A549 (cell line): ENCODE results near the gene SNU13. TPM values are rescaled to one million over a fixed set of nuclear protein-coding genes. Genes with fewer than 3 reads are reported as not detected.

Experiments
- ATAC-seq, 2 experiments: fragments of 200-7000 bp in 1 of 2; fragments of >200 bp in 1 of 2; cut with Nextera tagmentation in 1 of 2; cut with Tn5 transposase in 1 of 2; 3 replicates each; pipeline versions ENCODE4 v1.8.0 to v1.9.1; 2018 to 2020; ENCODE audit warnings: mild to moderate bottlenecking in 1 of 2, moderate library complexity in 1 of 2
- CTCF ChIA-PET: fragments of 300-600 bp; sonication (Branson Sonifier 250); formaldehyde crosslinking; extraction: SDS; loops from one replicate; lab custom pipeline; 2021; ENCODE audit warnings: antibody characterized with exemption, inconsistent platforms; lab: Yijun Ruan, JAX
- POLR2A ChIA-PET: fragments of 350-600 bp; formaldehyde crosslinking; extraction: SDS; loops from one replicate; lab custom pipeline; 2021; ENCODE audit warnings: antibody characterized with exemption, inconsistent platforms; lab: Yijun Ruan, JAX
- DNase-seq, 2 experiments: peaks; one replicate each; pipeline versions ENCODE4 v3.0.0 to v3.0.0-alpha.2; 2011 to 2016; ENCODE audit warnings: low read depth in 1 of 2, low spot score in 1 of 2
- FAIRE-seq: peaks from 2 replicates; lab custom pipeline; 2011; peaks lifted over from hg19 to GRCh38; lab: Jason Lieb, UNC
- H3K27ac ChIP-seq, 2 experiments: fragments of >200 bp; sonication (Bioruptor Twin); formaldehyde crosslinking; 3 replicates each; pipeline ENCODE4 v1.5.1; 2016 to 2017
- H3K4me1 ChIP-seq: fragments of >200 bp; sonication (Bioruptor Twin); formaldehyde crosslinking; 3 replicates; pipeline ENCODE4 v1.6.1; 2016
- H3K4me2 ChIP-seq: fragments of >200 bp; sonication (Bioruptor Twin); formaldehyde crosslinking; 3 replicates; pipeline ENCODE4 v1.6.1; 2016
- H3K4me3 ChIP-seq: fragments of >200 bp; sonication (Bioruptor Twin); formaldehyde crosslinking; 3 replicates; pipeline ENCODE4 v1.5.1; 2016
- H3K9me3 ChIP-seq: fragments of >200 bp; sonication (Bioruptor Twin); formaldehyde crosslinking; 3 replicates; pipeline ENCODE4 v1.6.1; 2016
- BHLHE40 ChIP-seq: IDR thresholded peaks from 2 replicates; pipeline ENCODE4 v1.6.1; 2012; ENCODE audit warnings: low read depth, low read length, inconsistent platforms
- CBX2 ChIP-seq: fragments of 200-600 bp; sonication (generic); IDR thresholded peaks from 2 replicates; pipeline ENCODE4 v1.6.1; 2016; ENCODE audit warnings: low read depth, mild to moderate bottlenecking, borderline replicate concordance
- EP300 ChIP-seq, 2 experiments: fragments of >200 bp; sonication (Bioruptor Twin); formaldehyde crosslinking; IDR thresholded peaks; 2 replicates in 1 of 2; 3 replicates in 1 of 2; pipeline ENCODE4 v1.6.1; 2016 to 2017
- HDAC2 ChIP-seq: fragments of 200-600 bp; sonication (generic); IDR thresholded peaks from 2 replicates; pipeline ENCODE4 v1.6.1; 2016
- JUNB ChIP-seq: fragments of >200 bp; sonication (Bioruptor Twin); formaldehyde crosslinking; IDR thresholded peaks from 2 replicates; pipeline ENCODE4 v1.6.1; 2016
- KDM5A ChIP-seq: fragments of 200-600 bp; sonication (generic); IDR thresholded peaks from 2 replicates; pipeline ENCODE4 v1.6.1; 2016; ENCODE audit warnings: antibody characterized with exemption, mild to moderate bottlenecking
- MYC ChIP-seq: IDR thresholded peaks from 2 replicates; pipeline ENCODE4 v1.6.1; 2012; ENCODE audit warnings: mild to moderate bottlenecking, inconsistent platforms, low read length, improper control_type of control experiment, borderline replicate concordance
- NFE2L2 ChIP-seq: fragments of 150-350 bp; conservative IDR thresholded peaks from 2 replicates; pipeline ENCODE4 v1.6.1; 2014; ENCODE audit warnings: low read length
- NR3C1 ChIP-seq: fragments of >200 bp; sonication (Bioruptor Twin); formaldehyde crosslinking; IDR thresholded peaks from 3 replicates; pipeline ENCODE4 v1.6.1; 2017
- PHF8 ChIP-seq: fragments of 200-600 bp; sonication (generic); IDR thresholded peaks from 2 replicates; pipeline ENCODE4 v1.6.1; 2016; ENCODE audit warnings: low read depth, mild to moderate bottlenecking, antibody characterized with exemption, moderate library complexity, borderline replicate concordance
- POLR2A ChIP-seq: IDR thresholded peaks from 2 replicates; pipeline ENCODE4 v1.6.1; 2012; ENCODE audit warnings: mild to moderate bottlenecking, low read length
- POLR2AphosphoS2 ChIP-seq: conservative IDR thresholded peaks from 2 replicates; pipeline ENCODE4 v1.6.1; 2012; ENCODE audit warnings: low read length, improper control_type of control experiment, inconsistent platforms
- RAD21 ChIP-seq, 2 experiments: fragments of >200 bp in 1 of 2; sonication (Bioruptor Twin) in 1 of 2; formaldehyde crosslinking in 1 of 2; IDR thresholded peaks in 1 of 2; conservative IDR thresholded peaks in 1 of 2; 2 replicates in 1 of 2; 3 replicates in 1 of 2; pipeline ENCODE4 v1.6.1; 2012 to 2018; ENCODE audit warnings: inconsistent platforms in 1 of 2
- RARB ChIP-seq: fragments of 250-450 bp; sonication (Bioruptor Pico); IDR thresholded peaks from 2 replicates; pipeline ENCODE4 v1.8.0; 2021; ENCODE audit warnings: mild to moderate bottlenecking, moderate library complexity
- RNF2 ChIP-seq: fragments of 200-600 bp; sonication (generic); IDR thresholded peaks from 2 replicates; pipeline ENCODE4 v1.6.1; 2016; ENCODE audit warnings: low read depth, mild to moderate bottlenecking, antibody characterized with exemption, moderate library complexity, borderline replicate concordance
- SMC3 ChIP-seq: fragments of >200 bp; sonication (Bioruptor Twin); formaldehyde crosslinking; IDR thresholded peaks from 3 replicates; pipeline ENCODE4 v1.6.1; 2018; ENCODE audit warnings: inconsistent platforms
- ZSCAN20 ChIP-seq: fragments of 250-450 bp; sonication (Bioruptor Pico); IDR thresholded peaks from 2 replicates; pipeline ENCODE4 v1.8.0; 2022; ENCODE audit warnings: mild to moderate bottlenecking, moderate library complexity
- WGBS: methylation state at CpG from one replicate; pipeline ENCODE4 v1.1.6; 2017; ENCODE audit errors: missing lambda C conversion rate; 5-methylcytosine and 5-hydroxymethylcytosine counted together
- polyA plus RNA-seq, 4 experiments: library from polyadenylated mRNA; depleted of rRNA in 3 of 4; stranded (reverse); fragments of >200 nt; fragmentation: RNase III in 1 of 4; extraction: RNeasy Plus Mini Kit Qiagen cat#74134 plus additional on column Dnase treatment in 1 of 4; gene quantifications; 2 replicates in 3 of 4; 3 replicates in 1 of 4; pipeline ENCODE4 v1.2.3, GENCODE V29; 2011 to 2017
- TF ChIP-seq, protein P1 (sequence below): IDR thresholded peaks from 2 replicates; pipeline ENCODE4 v1.6.1; 2012
- TF ChIP-seq, protein P2 (sequence below): fragments of 250-450 bp; sonication (Bioruptor Pico); IDR thresholded peaks from 2 replicates; pipeline ENCODE4 v1.5.0; 2020; ENCODE audit warnings: low read depth, mild to moderate bottlenecking, moderate library complexity
- TF ChIP-seq, protein P3 (sequence below): fragments of >200 bp; sonication (Bioruptor Twin); formaldehyde crosslinking; IDR thresholded peaks from 2 replicates; pipeline ENCODE4 v1.6.1; 2016
- TF ChIP-seq, protein P4 (sequence below): fragments of 450-650 bp; IDR thresholded peaks from 2 replicates; pipeline ENCODE4 v1.6.1; 2014; ENCODE audit warnings: antibody characterized with exemption
- TF ChIP-seq, protein P5 (sequence below): IDR thresholded peaks from 2 replicates; pipeline ENCODE4 v1.6.1; 2012; ENCODE audit warnings: low read depth, borderline replicate concordance
- TF ChIP-seq, protein P6 (sequence below): fragments of >200 bp; sonication (Bioruptor Twin); formaldehyde crosslinking; IDR thresholded peaks from 3 replicates; pipeline ENCODE4 v1.6.1; 2016

Gene SNU13
- polyA plus RNA-seq, 2 of the 4 experiments (the other 2 are of a cell fraction) = 92.2 to 118 TPM

DNA sequence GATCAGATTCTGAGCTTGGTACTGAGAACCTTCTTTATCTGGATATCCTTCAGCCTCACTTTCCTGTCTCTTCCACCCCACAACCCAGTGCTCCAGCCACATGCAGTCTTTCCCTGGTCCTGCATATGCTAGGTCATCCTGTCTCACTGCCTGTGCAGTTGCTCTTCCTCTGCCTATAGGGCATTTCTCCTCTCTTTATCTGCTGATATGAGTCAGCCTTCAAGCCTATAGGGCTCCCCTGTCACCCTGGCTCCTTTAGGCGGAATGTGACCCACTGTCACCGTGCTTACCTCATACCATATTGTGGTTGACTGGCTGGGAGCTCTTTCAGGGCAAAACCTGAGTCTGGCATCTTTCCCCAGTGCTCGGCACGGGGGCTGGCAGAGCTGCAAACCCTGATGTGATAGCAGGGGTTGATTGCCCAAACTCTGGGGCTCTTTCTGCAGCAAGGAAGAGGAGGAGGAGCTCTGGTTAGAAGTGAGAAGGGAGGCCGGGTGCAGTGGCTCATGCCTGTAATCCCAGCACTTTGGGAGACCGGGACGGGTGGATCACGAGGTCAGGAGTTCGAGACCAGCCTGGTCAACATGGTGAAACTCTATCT, 36.9 kb upstream of the SNU13 start:
- Histone ChIP-seq H3K9me3 (no peaks in the 10 kb centered on the region), H3K4me1 (no peaks in the 10 kb centered on the region), H3K4me2 (no peak overlapping the region), H3K27ac (no peak overlapping the region), H3K4me3 (no peak overlapping the region)
- FAIRE-seq (no peak), ATAC-seq (peak; percentile 65 to 82), DNase-seq (peak in 1 of 2 experiments; percentile 8)
- ChIA-PET CTCF (interaction anchor here (0.6 to 2.8 kb wide), 4 partner anchors 10 to 86 kb away, joined by 3 to 13 read pairs (median 6); no protein-coding TSS in a partner anchor), POLR2A (no interaction called here)
- no peak for TF ChIP-seq CBX2
- no peak for TF ChIP-seq RNF2
- no peak for TF ChIP-seq KDM5A
- TF ChIP-seq JUNB = no peak
- TF ChIP-seq, protein P1, sequence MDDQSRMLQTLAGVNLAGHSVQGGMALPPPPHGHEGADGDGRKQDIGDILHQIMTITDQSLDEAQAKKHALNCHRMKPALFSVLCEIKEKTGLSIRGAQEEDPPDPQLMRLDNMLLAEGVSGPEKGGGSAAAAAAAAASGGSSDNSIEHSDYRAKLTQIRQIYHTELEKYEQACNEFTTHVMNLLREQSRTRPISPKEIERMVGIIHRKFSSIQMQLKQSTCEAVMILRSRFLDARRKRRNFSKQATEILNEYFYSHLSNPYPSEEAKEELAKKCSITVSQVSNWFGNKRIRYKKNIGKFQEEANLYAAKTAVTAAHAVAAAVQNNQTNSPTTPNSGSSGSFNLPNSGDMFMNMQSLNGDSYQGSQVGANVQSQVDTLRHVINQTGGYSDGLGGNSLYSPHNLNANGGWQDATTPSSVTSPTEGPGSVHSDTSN = no peak
- no peak for TF ChIP-seq POLR2A
- no peak for TF ChIP-seq RAD21 (conservative IDR thresholded peaks at IDR 0.05 in 1 of 2, IDR thresholded peaks at IDR 0.05 in 1 of 2)
- TF ChIP-seq, protein P2, sequence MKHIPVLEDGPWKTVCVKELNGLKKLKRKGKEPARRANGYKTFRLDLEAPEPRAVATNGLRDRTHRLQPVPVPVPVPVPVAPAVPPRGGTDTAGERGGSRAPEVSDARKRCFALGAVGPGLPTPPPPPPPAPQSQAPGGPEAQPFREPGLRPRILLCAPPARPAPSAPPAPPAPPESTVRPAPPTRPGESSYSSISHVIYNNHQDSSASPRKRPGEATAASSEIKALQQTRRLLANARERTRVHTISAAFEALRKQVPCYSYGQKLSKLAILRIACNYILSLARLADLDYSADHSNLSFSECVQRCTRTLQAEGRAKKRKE (CRISPR knock-in tag) = no peak
- TF ChIP-seq EP300 (IDR thresholded peaks at IDR 0.05) = no peak
- TF ChIP-seq, protein P3, sequence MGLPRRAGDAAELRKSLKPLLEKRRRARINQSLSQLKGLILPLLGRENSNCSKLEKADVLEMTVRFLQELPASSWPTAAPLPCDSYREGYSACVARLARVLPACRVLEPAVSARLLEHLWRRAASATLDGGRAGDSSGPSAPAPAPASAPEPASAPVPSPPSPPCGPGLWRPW = no peak
- TF ChIP-seq HDAC2 = no peak
- no peak for TF ChIP-seq POLR2AphosphoS2
- TF ChIP-seq RARB (CRISPR knock-in tag) = no peak
- no peak for TF ChIP-seq NFE2L2
- TF ChIP-seq NR3C1 = no peak
- TF ChIP-seq, protein P4, sequence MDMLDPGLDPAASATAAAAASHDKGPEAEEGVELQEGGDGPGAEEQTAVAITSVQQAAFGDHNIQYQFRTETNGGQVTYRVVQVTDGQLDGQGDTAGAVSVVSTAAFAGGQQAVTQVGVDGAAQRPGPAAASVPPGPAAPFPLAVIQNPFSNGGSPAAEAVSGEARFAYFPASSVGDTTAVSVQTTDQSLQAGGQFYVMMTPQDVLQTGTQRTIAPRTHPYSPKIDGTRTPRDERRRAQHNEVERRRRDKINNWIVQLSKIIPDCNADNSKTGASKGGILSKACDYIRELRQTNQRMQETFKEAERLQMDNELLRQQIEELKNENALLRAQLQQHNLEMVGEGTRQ = no peak
- WGBS = 60% methylated on average over 9 of the region's 9 CpGs

DNA sequence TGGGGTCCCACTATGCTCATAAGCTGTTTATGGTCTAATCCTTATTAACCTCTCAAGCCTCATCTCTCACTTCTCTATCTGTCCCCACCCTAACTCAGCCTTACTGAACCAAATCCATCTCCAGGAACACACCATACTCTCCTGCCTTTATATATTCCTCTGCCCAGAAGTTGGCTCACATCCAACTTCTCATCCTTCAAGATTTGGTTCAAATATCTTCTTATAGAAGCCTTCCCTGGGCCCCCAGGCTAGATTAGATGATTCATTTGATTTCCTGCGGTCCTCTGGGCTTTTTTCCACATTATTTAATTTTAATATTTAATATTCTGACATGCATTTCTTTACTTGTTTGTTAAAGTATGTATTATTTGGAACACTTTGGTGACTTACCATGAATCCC, 33.8 kb upstream of the SNU13 start:
- ATAC-seq (no peak), DNase-seq (no peak), FAIRE-seq (no peak)
- WGBS = 15% methylated on average over 1 of the region's 1 CpG
- Histone ChIP-seq H3K4me3 (no peak overlapping the region), H3K27ac (no peak overlapping the region), H3K4me2 (no peak overlapping the region), H3K4me1 (no peaks in the 10 kb centered on the region), H3K9me3 (no peaks in the 10 kb centered on the region)
- ChIA-PET CTCF (interaction anchor here (1.0 kb wide), 1 partner anchor 219 kb away, joined by 4 read pairs; no protein-coding TSS in a partner anchor), POLR2A (no interaction called here)
- TF ChIP-seq, protein P5, sequence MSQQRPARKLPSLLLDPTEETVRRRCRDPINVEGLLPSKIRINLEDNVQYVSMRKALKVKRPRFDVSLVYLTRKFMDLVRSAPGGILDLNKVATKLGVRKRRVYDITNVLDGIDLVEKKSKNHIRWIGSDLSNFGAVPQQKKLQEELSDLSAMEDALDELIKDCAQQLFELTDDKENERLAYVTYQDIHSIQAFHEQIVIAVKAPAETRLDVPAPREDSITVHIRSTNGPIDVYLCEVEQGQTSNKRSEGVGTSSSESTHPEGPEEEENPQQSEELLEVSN = no peak
- TF ChIP-seq NFE2L2 (no peak), SMC3 (no peak), PHF8 (no peak), BHLHE40 (no peak), MYC (no peak), ZSCAN20 (CRISPR knock-in tag) (no peak)
- TF ChIP-seq, protein P6, sequence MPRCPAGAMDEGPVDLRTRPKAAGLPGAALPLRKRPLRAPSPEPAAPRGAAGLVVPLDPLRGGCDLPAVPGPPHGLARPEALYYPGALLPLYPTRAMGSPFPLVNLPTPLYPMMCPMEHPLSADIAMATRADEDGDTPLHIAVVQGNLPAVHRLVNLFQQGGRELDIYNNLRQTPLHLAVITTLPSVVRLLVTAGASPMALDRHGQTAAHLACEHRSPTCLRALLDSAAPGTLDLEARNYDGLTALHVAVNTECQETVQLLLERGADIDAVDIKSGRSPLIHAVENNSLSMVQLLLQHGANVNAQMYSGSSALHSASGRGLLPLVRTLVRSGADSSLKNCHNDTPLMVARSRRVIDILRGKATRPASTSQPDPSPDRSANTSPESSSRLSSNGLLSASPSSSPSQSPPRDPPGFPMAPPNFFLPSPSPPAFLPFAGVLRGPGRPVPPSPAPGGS = no peak
- TF ChIP-seq, protein P2 (CRISPR knock-in tag) = no peak
